AG09309 (cell line): ENCODE data around the gene ALG3.

ENCODE experiments used
- DNase-seq: peaks from one replicate; pipeline ENCODE4 v3.0.0-alpha.2; 2010; ENCODE audit warnings: low read depth
- H3K4me3 ChIP-seq: 2 replicates; pipeline ENCODE4 v1.5.1; 2011; ENCODE audit warnings: mild to moderate bottlenecking, low read depth, low read length, moderate library complexity; ENCODE audit not compliant: control insufficient read depth
- CTCF ChIP-seq: IDR thresholded peaks from 2 replicates; pipeline ENCODE4 v1.5.1; 2011; ENCODE audit warnings: mild to moderate bottlenecking, low read depth, low read length, inconsistent platforms; ENCODE audit not compliant: insufficient read depth, control insufficient read depth; ENCODE audit errors: missing control alignments

The ALG3 gene

GRCh38 chr3:184259878-184260723 is 11.3 kb upstream of the ALG3 start:
- H3K4me3 ChIP-seq: peak overlapping the region; percentile 46
- TF ChIP-seq CTCF: no peak
- DNase-seq: no peak

- no peak for DNase-seq
Observed at GRCh38 chr3:184259396-184259877, 10.7 kb upstream of the ALG3 start.

GRCh38 chr3:184258926-184259325 is 10.2 kb upstream of the ALG3 start:
- H3K4me3 ChIP-seq: no peak overlapping the region
- no peak for DNase-seq
- TF ChIP-seq CTCF: no peak

More at GRCh38 chr3:184259396-184259877, 10.7 kb upstream of the ALG3 start:
- no peak for TF ChIP-seq CTCF
- H3K4me3 ChIP-seq: no peak overlapping the region

- no peak for DNase-seq
- no peak for TF ChIP-seq CTCF
- H3K4me3 ChIP-seq: no peak overlapping the region
Observed at GRCh38 chr3:184257083-184257915, 8.5 kb upstream of the ALG3 start.

GRCh38 chr3:184255291-184256039 is 6.7 kb upstream of the ALG3 start:
- no peak for TF ChIP-seq CTCF
- no peak overlapping the region for H3K4me3 ChIP-seq
- DNase-seq: no peak
